Osteocyte (in vitro differentiated cells): ENCODE data around the gene KLK7. TPM values are rescaled to one million over a fixed set of nuclear protein-coding genes. Genes with fewer than 3 reads are reported as not detected.

Experiments
- DNase-seq: peaks from one replicate; pipeline ENCODE4 v3.0.0; 2021; ENCODE audit warnings: mixed read lengths; ENCODE audit not compliant: unreplicated experiment; ENCODE audit errors: extremely low spot score
- H3K27ac Mint-ChIP-seq: one replicate; pipeline ENCODE4 v1.8.0; 2021; ENCODE audit warnings: mild to moderate bottlenecking, mixed read lengths; ENCODE audit not compliant: unreplicated experiment
- H3K27me3 Mint-ChIP-seq: one replicate; pipeline ENCODE4 v1.8.0; 2021; ENCODE audit warnings: mixed read lengths; ENCODE audit not compliant: unreplicated experiment
- H3K36me3 Mint-ChIP-seq: one replicate; pipeline ENCODE4 v1.8.0; 2021; ENCODE audit warnings: mixed read lengths; ENCODE audit not compliant: unreplicated experiment
- H3K4me1 Mint-ChIP-seq: one replicate; pipeline ENCODE4 v1.8.0; 2021; ENCODE audit warnings: mixed read lengths; ENCODE audit not compliant: unreplicated experiment
- H3K4me3 Mint-ChIP-seq: one replicate; pipeline ENCODE4 v1.8.0; 2021; ENCODE audit warnings: mild to moderate bottlenecking, moderate library complexity, mixed read lengths; ENCODE audit not compliant: unreplicated experiment
- H3K9me3 Mint-ChIP-seq: one replicate; pipeline ENCODE4 v1.8.0; 2021; ENCODE audit warnings: mixed read lengths; ENCODE audit not compliant: unreplicated experiment
- CTCF ChIP-seq: fragments of 200-600 bp; sonication (generic); IDR thresholded peaks from 2 replicates; pipeline ENCODE4 v1.5.0; 2021; ENCODE audit warnings: antibody characterized with exemption, mild to moderate bottlenecking, moderate library complexity
- total RNA-seq: library from RNA; stranded (reverse); gene quantifications from 2 replicates; pipeline ENCODE4 v1.2.1, GENCODE V29; 2021

Gene KLK7
- total RNA-seq, 1 donor from 2014 or later: not detected

- no peak for DNase-seq
- no peak for TF ChIP-seq CTCF
- no peak overlapping the region for H3K27ac Mint-ChIP-seq
Measured at GRCh38 chr19:50967929-50968715, 15.6 kb downstream of the KLK7 start.

GRCh38 chr19:50964266-50964665 lies 19.5 kb downstream of the KLK7 start:
- Mint-ChIP-seq H3K4me1 (no peaks in the 10 kb centered on the region), H3K9me3 (peaks cover 31% of the 10 kb centered on the region), H3K36me3 (no peaks in the 10 kb centered on the region), H3K4me3 (no peak overlapping the region), H3K27me3 (no peaks in the 10 kb centered on the region), H3K27ac (no peak overlapping the region)
- TF ChIP-seq CTCF: no peak
- DNase-seq: no peak

More at GRCh38 chr19:50967929-50968715, 15.6 kb downstream of the KLK7 start:
- Mint-ChIP-seq H3K9me3 (peaks cover 13% of the 10 kb centered on the region), H3K4me3 (no peak overlapping the region), H3K27me3 (peaks cover 2% of the 10 kb centered on the region), H3K36me3 (no peaks in the 10 kb centered on the region), H3K4me1 (no peaks in the 10 kb centered on the region)

GRCh38 chr19:50963381-50963780 lies 20.3 kb downstream of the KLK7 start:
- Mint-ChIP-seq H3K27ac (no peak overlapping the region), H3K36me3 (no peaks in the 10 kb centered on the region), H3K9me3 (peaks cover 33% of the 10 kb centered on the region), H3K4me3 (no peak overlapping the region), H3K4me1 (no peaks in the 10 kb centered on the region), H3K27me3 (no peaks in the 10 kb centered on the region)
- TF ChIP-seq CTCF: no peak
- no peak for DNase-seq

GRCh38 chr19:50962245-50962644 lies 21.5 kb downstream of the KLK7 start:
- H3K36me3 Mint-ChIP-seq: no peaks in the 10 kb centered on the region
- no peak overlapping the region for H3K4me3 Mint-ChIP-seq
- H3K27ac Mint-ChIP-seq: no peak overlapping the region
- no peaks in the 10 kb centered on the region for H3K4me1 Mint-ChIP-seq
- H3K9me3 Mint-ChIP-seq: peaks cover 33% of the 10 kb centered on the region
- no peaks in the 10 kb centered on the region for H3K27me3 Mint-ChIP-seq
- DNase-seq: no peak
- TF ChIP-seq CTCF: no peak

GRCh38 chr19:50959731-50960500 lies 23.8 kb downstream of the KLK7 start:
- Mint-ChIP-seq H3K4me1 (no peaks in the 10 kb centered on the region), H3K9me3 (peaks cover 28% of the 10 kb centered on the region), H3K4me3 (no peak overlapping the region), H3K27me3 (no peaks in the 10 kb centered on the region), H3K27ac (no peak overlapping the region), H3K36me3 (no peaks in the 10 kb centered on the region)
- no peak for DNase-seq
- no peak for TF ChIP-seq CTCF
